HG02938 (cell line): ENCODE measurements around the gene SPACA4.

Source experiments
- ATAC-seq: cut with Tn5 transposase; IDR thresholded peaks from one replicate; pipeline ENCODE4 v1.9.1; 2021; ENCODE audit warnings: mild to moderate bottlenecking, moderate library complexity; ENCODE audit not compliant: unreplicated experiment

SPACA4 gene

DNA sequence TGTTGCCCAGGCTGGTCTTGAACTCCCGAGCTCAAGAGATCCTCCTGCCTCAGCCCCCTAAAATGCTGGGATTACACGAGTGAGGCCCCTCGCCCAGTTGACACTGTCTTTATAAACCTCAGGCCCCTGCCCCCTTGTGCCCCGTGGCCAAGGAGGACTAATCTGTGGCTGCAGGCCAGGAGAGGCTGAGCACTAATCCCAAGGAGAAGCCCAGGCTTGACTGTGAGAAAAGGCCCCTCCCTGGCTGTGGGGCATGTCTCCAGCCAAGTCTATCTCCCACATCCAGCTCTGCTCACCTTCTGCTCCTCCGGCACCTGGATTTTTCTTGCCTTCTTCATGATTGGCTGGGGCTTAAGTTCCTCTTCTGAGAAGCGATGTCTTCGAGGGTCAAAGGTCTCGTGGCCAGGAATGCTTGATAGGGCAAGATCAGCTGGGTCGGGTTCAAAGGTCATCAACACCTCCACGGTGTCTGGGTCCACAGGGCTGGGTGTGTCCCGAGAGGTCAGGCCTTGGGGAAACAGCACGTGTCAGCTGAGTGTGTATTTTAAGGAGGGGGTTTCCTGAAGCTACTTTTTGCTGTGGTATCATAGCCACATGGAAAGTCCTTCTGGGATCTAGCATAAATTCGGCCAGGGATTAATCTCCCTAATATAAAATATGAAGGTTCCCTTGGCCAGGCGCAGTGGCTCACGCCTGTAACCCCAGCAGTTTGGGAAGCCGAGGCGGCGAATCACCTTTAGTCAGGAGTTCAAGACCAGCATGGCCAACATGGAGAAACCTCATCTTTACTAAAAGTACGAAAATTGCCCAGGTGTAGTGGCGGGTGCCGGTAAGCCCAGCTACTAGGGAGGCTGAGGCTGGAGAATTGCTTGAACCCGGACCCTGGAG is 26.9 kb downstream of the SPACA4 start:
- no peak for ATAC-seq

DNA sequence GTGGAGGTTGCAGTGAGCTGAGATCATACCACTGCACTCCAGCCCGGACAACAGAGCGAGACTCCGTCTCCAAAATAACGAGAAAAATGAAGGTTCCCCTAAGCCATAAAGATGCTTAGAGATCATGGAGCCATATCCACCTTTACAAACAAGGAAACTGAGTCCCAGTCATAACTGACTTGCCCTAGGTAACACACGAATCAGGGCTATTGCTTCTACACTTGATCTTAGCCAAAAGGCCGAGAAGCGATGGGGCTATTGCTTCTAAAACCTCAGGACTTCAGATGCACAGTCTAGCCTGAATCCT is 27.4 kb downstream of the SPACA4 start:
- ATAC-seq: no peak

- no peak for ATAC-seq
These were observed 28.1 kb downstream of the SPACA4 start for GRCh38 chr19:48634424-48635262.

- no peak for ATAC-seq
These were observed 28.9 kb downstream of the SPACA4 start for GRCh38 chr19:48635263-48635965.

GRCh38 chr19:48635966-48636858 is 29.7 kb downstream of the SPACA4 start:
- ATAC-seq: no peak

- ATAC-seq: no peak
These were observed 30.4 kb downstream of the SPACA4 start, which contains the start of gene DBP for GRCh38 chr19:48636859-48637448. TSS of gene DBP (minus strand) at chr19:48637379. CDS start at chr19:48636994, 385 bp downstream.

DNA sequence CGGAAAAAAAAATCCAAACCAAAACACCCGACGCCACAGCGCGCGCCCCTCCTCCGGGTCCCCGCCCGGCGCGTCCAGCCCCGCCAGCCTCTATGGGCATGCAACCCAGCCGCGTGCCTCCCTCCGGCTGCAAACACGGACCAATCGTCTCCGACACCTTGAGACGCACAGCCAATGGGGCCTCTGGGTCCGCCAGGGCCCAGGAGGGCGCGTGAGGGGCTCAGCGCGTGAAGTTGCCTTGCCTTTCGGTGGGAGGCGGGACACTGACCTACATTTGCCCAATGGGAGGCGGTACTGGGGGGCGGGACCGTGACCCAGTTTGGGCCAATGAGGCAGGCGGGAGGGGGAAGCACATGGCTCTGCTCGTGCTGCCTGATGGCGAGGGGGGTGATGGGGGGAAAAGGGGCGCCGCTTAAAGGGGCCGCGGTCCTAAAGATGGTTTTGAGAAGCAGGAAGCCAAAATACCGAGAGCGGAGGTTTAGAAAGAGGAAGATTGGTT is 31.0 kb downstream of the SPACA4 start:
- ATAC-seq: peak; percentile 70

DNA sequence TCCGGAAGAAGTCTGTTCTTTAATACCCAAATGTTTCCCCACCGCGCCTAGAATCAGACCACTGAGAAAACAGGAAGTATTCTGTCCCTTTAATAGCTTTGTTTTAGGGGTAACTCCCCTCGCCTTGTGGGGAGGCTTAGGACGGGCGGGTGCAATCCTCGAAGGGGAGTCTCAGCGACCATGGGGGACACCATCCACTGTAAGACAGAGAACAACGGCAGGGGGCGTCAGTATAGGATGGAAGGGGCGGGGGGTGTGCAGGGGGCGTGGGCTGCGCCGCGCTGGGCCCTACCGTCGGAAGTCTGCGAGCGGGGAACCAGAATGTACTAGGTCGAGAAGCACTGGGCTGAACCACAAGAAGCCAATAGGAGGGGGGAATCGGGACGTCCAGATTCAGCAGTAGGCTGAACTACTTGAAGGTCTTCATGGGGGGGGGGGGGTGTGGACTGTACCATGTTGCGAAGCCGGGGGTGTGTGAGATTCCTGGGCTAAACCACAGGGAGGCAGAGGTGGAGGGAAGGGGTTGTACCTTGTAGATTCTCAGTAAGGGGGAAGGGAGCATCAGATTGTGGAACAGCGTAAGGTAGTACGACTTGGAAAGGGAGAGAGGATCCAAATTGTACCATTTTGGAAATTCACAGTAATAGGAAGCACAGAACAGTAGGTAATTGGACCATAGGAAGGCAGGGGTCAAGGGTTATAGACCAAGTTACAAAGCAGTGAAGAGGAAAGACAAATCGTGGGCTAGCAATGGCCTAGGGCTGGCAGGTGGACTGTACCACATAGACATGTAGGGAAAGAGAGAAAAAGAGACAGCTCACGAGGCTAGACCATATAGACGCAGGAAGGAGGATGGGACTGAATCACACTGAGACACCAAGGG is 31.6 kb downstream of the SPACA4 start:
- ATAC-seq: peak; percentile 6

GRCh38 chr19:48638831-48639381 is 32.4 kb downstream of the SPACA4 start:
- ATAC-seq: no peak

DNA sequence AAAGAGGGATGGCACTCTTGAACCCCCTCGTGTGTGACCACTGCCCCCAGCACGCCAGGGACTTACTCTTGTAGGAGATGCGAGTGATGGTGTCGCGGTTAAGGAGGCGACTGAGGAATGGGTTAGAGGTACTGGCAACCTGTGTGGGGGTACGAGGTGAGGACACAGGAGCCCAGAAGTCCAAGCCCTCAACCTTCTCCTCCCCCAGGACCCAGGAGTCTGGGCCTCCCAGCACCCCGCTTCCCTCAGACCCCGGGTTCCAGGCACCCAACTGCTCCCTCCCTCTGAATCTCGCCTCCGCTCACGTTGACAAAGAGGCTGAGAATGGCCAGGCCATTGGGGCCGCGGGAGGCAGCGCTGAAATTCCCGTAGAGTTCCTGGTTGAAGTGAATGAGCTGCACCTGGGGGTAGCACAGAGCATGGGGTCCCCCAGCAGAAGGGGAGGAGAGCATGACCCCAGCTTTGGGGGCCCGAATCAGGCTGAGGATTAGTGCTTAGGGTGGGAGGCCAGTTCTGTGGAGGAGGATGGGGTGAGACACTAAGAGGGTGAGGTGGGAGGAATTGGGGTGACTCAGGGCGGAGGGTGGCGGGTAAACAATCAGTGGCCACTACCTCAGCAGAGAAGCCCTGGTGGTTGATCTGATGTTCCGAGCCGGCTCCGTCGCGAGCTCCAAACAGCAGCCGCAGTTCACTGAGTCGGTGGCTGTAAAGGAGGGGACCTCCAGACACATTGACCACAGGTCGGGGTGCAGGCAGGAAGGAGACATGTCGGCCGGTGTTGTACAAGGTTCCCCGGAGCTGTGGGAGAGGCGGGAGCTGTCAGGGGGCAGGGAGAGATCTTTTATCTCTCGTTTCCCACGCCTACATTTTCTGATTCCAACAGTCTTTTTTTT is 33.2 kb downstream of the SPACA4 start:
- ATAC-seq: no peak

DNA sequence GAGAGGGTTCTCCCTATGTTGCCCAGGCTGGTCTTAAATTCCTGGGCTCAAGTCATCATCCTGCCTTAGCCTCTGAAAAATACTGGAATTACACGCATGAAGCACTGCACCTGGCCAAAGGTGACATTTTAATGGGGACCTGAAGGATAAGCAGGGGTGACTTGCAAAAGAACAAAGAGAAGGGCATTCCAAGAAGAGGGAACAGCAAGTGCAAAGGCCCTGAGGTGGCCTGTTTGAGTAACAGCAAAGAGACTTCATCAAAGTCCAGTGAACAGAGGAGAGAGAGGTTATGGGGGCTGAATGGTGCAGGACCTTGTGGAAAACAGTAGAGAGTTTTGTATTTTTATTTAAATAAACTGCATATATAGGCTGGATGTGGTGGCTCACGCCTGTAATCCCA is 35.3 kb downstream of the SPACA4 start:
- no peak for ATAC-seq

DNA sequence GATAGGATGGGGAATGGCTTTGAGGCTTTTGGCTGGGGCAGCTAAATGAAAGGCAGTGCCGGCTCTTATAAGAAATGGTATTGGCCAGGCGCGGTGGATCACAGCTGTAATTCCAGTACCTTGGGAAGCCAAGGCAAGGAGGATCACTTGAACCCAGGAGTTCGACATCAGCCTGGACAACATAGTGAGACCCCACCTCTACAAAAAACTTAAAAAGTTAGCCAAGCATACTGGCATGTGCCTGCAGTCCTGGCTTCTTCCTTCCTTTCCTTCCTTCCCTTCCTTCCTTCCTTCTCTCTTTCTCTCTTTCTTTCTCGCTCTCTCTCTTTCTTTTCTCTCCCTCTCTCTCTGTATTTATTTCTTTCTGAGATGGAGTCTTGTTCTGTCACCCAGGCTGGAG is 36.3 kb downstream of the SPACA4 start:
- ATAC-seq: no peak

DNA sequence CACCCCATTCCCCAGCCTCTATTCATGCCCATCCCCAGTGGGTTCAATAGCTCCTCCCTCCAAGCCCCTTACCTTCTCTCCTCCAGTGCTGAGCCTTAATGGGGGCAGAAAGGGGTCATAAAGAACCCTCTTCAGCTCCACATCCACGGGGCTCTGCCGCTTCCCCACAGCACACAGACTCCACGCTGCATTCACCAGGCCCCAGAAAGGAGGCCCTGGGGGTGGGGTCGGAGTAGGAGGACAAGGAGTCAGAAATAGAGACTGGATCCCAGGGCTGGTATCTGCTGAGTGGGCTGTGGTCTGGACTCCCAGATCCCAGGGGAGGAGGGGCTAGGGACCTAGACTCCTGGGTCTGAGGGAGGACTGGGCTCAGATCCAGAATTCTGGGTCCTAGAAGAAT is 37.8 kb downstream of the SPACA4 start:
- ATAC-seq: no peak

DNA sequence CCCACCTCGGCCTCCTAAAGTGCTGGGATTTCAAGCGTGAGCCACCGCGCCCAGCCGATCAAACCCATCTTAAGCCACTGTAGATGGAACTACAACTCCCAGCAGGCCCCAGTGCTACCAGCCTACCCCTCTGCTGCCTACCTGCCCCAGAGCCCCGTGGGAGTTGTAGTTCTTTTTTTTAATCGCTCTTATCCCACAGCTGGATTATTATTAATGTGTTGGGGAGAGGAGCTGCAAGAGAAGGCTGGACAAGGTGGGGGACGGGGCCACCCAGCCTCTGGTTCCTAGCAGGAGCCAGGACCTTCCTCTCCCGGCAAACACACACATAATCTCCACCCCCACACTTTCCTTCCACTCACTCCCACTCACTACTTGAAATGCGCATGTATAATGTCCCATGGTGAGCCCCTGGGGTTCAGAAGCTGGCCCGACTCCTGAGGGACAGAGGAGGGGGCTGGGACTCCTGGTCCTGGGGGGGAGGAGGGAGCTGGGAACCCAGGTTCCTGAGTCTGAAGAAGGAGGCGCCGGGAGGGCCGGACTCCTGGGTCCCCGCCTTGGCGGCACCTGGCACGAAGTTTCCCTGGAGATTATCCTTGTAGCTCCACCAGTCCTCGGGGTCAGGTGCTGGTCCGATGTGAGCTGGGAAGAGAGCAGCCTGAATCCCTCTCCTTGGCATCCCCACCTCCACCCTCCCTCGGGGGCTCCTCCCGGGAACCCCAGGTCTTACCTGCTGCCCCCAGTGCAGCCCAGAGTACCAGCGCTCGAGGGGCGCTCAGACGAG is 38.5 kb downstream of the SPACA4 start:
- no peak for ATAC-seq

- no peak for ATAC-seq
These were observed 39.1 kb downstream of the SPACA4 start for GRCh38 chr19:48645620-48646000.

DNA sequence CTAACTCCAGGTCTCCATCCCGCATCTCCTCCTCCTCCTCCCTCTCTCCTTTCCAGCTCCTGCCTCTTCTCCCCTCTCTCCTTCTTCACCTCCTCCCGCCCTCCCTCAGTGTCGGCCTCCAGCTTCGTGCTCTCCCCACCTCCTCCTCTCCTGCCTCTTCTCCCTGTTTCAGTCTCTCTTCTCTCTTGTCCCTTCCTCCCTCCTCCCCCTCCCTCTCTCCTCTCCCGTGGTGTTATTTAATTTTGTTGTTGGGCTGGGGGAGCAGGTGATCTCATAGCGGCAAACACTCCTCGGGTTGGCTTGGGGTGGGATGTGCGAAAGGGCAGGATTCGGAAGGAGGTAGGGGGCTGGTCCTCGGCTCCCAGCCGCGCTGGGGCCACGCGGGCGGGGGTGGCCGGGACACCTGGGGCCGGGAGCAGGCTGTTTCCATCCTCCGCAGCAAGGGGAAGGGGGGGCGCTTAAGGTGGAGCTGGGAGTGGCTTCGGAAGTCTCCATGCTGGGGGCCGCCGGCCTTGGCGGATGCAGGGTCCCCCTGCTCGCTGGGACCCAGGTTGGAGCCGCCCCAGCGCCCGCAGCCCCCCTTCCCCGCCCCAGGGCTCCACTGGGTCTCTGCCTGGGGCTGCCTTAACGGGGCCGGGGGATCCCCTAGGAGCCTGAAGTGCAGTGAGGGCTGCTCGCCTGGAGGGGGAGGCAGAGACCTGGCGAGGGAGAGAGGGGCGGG is 39.6 kb downstream of the SPACA4 start, which contains the start of gene CA11:
Gene CA11, minus strand, starts transcription at position 187 of the 721 bp plus-strand sequence. CDS start 555 bp downstream, outside the sequence.
- ATAC-seq: peak; percentile 58
